ENCODE data around the gene CD247.
"Not testable (repeated sequence)": the region's sequence is repeated elsewhere in the genome, so short reads cannot be mapped to it uniquely, and the experiment has no call there.

CD247 gene

DNA sequence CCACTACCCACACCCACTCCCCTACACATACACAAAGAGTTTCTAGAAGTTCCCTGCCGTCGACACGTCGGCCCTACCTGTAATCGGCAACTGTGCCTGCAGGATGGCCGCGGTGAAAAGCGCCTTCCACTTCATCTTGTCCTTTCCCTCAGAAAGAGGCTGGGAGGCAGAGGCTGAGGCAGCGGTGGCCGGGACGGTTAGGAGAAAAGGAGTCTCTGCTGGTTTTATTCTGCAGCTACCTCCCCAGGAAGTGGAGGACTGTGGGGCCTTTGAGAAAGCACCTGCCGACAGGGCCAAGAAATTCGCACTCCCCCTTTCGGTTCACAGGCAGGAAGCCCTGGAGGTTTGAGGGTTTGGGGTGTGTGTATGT lies at the start of gene CD247:
Gene CD247 (minus strand): TSS at position 199 of the 370 bp plus-strand sequence. CDS start 64 bp downstream, at position 135.
- peak; percentile 85 for DNase-seq

DNA sequence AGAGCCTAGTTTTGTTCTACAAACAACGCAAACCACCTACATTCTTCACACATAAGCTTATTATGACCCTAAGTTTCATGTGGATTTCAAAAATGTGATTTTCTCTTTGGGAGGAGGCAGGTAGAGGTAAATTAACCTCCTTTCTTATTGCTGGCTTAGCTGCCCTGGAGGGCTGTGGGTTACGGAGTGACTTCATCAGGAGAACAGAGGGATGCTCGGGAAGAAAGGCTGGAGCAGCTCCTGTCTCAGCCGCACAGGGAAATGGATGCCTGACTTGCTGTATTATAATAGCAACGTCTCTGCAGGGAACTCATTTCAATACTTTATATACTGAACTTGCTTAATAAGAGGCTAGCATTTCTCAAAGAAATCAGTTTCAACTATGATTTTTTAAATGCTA lies 49.3 kb upstream of the CD247 start:
- DNase-seq, result no peak

DNA sequence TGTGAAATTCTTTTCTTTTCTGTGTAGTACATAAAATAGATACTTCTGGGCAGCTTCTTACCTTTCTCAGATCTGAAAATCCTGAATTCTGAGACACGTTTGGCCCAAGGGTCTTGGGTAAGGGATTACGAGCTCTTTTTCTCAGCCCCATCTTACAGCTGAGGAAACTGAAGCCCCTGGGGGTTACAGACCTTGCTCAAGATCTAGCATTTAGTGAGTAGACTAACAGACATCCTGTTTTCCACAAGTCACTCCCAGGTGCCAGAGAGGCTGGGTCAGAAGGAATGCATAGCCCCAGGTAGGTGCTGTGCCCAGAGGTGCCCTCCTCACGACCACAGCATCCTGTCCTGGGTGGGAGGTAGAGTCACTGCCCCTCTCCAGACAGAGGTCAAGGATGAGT lies 48.4 kb upstream of the CD247 start:
- DNase-seq, result no peak

DNA sequence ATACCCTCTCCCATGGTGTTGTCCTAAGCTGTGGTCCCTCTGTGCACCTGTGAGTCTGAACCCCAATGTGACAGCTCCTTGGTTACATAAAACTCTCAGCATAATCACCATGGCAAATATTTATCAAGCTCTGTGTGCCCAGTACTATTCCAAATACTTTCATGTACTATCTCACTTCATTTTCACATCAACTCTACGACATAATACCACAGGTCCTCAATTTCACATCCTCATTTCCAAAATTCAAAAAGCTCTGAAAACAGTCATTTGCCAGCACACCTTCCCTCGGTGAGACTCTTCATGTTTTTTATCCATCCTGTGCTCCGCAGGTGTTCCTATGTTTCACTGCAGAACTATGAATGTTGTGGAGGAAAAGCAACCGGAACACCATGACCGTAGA lies 47.6 kb upstream of the CD247 start:
- DNase-seq, result no peak

DNA sequence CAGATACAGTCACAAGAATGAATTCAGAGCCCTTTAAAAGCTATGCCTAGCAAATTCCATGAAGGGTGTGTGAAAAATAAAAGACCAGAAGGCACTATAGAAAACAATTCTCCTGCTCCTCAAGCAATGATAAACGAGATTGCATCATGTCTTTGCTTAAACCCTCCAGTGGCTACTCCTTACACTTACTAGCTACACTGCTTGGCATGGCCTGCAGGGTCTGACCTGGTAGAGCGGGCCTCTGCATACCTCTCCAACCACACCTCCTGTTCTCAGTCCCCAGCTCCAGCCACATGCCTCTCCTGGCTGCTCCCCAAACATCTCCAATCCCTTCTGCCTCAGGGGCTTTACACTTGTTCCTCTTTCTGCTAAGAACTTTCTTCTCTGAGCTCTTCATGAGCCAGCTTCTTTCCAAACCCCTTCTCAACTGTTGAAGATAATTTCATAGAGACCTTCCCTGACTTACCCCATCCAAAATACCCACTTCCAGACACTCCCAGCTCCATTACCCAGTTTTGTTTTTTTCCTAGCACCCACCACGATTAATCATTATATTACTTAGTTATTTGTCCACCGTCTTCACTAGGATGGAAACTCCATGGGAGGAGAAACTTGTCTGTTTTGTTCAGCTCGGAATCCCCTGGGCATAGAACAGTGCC lies 46.4 kb upstream of the CD247 start:
- no peak for DNase-seq

DNA sequence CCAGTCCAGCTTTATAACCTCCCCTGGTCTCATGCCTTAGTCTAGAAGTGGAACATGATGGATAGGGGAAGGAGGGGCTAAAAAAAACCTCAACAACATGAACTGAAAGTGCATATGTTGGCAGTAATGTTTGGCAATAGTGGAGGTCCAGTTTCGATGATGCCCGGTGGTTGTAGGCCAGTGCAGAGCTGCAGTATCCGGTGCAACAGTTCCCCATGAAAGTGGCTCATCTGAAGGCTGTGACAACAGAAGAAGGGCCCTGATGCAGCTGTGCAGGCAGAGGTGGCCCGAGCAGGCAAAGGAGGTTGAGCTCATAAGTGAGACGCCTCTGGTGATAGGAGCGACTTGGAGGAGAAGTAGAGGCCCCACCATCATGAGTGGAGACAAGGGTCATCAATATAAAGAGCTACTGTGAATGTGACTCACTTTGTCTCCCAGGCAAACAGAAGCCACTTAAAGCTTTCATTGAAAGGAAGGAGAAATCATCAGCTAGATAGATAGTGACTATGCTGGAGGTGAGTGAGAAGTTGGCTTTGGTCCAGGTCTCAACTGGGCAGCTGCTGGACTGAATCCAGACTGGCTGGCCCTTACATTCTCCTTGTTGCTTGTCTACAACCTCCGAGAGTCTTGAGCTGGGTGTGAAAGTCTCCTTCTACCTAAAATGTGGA lies 45.4 kb upstream of the CD247 start:
- DNase-seq, result no peak

DNA sequence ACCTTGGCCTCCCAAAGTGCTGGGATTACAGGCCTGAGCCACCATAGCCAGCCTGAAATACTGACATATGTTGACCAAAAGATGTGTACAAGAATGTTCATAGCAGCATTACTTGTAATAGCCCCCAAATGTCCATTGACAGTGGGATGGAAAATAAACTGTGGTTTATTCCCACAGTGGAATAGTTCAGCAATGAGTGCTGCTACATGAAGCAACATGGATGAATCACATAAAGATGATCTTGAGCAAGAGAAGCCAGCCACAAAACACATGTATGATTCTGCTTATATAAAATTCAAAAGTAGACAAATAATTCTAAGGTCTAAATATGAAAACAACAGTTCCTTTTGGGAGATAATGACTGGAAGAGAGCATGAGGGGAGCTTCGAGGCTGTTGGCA lies 44.4 kb upstream of the CD247 start:
- DNase-seq, result no peak

DNA sequence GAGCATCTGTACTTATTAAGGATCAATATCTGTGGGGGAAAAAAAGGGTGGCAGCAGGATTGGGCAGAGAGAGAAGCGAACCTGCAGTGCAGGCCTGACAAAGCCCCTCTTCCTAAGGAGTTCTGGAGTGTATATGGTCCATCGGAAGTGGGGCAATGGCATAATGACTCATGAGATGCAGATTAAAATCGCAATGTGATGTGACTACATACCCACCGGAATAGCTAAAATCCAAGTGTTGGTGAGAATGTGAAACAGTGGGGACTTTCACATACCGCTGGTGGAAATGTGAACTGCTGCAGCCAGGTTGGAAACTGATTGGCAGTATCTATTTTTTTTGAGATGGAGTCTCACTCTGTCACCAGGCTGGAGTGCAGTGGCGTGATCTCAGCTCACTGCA lies 43.4 kb upstream of the CD247 start:
- DNase-seq, result no peak

DNA sequence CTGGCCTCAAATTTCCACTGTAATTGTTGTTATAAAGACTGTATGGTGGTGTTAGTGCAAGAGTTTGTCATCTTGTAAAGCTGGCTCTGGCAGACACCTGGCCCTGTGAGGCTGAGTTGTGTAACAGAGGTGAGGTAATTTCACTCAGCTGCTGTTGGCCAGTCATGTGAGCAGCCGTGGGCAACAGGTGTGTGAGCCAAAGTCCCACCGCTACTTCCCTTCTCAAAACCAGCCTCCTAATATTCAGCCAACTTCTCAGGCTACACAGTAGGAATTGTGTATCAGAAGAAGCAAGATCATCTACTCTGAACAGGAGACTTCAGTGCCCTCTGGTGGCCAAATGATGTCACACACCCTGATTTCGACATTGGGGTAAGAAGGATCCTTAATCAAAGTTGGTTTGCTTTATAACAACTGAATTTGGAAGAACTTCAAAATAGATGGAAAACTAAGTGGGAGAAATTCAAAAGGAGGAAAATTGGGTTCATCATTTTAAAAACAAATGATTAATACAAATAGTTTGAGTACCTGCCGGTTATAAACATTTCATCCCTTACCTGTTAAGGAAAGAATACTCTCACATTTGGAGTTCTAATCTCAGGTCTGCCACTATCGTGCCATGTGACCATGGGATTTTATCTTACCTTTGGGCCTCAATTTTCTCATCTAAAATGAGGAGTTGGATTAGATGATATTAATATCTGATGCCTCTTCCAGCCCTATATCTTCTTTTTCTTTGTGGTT lies 37.8 kb upstream of the CD247 start:
- DNase-seq, result peak; percentile 78

DNA sequence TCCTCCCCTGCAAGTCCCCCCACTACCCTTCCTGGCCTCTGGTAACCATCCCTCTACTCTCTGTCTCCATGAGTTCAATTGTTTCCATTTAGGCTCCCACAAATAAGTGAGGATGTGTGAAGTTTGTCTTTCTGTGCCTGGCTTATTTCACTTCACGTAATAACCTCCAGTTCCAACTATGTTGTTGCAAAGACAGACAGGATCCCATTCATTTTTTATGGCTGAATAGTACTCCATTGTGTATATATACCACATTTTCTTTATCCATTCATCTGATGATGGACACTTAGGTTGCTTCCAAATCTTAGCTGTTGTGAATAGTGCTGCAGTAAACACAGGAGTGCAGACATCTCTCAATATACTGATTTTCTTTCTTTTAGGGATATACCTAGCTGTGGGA lies 36.7 kb upstream of the CD247 start:
- not testable (repeated sequence) for DNase-seq

DNA sequence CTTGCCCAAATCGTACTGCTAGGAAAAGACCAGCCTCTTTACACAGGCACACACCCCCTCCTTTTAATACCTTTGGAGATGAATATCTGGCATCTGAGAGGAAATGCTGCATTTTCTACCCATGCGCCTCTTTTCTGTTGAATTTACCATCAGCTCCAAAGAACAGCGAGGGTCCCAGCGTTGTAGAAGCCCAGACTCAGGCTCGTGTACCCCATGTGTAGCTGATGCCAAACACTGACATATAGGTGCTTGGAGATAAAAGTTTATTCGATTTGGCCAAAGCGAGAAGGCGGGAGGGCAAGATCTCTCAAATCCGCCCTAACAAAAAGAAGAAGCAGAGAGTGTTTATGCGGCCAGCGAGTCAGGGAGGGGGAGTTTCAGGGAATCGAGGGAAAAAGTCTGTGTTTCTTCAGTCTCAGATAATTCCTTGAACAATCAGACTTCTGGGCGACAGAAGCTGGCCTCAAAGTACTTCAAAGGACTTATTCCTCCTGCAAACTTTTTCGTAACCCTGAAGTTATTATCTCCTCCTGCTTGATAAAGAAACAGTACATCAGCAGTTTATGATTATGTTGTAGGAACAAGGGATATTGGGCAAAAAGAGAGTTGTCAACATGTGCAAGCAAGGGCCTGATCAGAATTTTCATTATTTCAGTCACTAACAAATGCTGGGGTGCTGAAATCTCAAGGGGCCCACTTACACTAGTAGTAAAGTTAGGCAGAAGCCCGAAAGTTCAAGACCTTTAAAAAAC lies 35.9 kb upstream of the CD247 start:
- no peak for DNase-seq

DNA sequence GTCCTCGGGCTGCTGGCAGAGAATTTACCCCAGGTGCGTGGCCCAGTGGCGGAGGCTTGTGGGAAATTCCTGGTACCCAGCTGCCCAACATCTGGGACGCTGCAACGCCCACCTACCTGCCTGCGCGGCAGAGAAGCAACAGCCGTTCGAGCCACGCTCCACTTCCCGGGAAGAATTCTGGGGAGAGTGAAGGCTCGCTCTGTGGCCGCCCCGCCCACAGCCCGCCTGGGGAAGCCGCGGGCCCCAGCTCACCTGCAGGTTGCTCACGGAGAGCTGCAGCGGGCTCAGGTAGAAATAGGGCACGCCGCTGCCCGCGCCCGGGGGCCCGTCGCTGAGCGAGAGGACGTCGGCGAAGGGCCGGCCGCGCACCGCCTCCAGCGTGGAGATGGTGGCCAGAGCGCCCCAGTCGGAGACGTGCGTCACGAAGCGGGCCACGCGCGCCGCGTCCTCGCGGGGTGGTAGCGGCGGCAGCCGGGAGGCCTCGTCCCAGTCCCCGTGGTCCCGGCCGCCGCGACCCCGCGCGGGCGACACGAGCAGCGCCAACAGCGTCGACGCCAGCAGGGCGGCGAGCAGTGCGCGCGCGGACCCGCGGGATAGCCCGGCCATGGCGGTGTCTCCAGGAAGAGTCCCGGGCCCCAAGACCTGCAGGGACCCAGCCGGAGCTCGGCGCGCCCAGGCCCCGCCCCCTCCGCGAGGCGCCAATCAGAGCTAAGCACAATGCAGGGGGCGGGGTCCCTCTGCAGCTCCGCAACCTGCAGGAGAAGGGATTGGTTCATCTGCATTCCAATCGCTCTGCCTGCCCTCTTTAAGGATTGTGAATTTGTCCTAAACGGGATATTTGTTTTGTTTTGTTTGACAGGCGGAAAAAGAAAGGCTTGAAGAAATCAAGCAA lies 35.1 kb upstream of the CD247 start, which contains the start of gene CREG1:
Gene CREG1 (minus strand): TSS at position 627 of the 892 bp plus-strand sequence.
- DNase-seq, result peak; percentile 92

DNA sequence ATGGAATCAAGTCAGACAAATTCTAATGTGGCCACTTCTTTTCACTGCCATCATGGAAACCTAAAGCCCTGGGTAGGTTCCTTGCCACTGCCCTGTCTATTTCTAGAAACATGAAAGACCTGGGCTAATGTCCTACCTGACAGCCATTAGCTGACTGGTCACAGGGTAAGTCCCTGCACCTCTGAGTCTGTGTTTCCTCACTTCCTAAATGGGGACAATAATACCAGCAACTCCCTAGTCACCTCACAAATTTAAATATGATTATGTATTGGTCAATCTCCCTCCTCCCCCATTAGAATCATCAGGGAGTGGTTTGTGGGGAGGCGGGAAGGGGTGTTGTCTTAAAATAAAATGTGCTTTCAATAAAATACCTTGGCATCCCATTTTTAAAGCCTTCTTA lies 33.0 kb upstream of the CD247 start:
- no peak for DNase-seq

DNA sequence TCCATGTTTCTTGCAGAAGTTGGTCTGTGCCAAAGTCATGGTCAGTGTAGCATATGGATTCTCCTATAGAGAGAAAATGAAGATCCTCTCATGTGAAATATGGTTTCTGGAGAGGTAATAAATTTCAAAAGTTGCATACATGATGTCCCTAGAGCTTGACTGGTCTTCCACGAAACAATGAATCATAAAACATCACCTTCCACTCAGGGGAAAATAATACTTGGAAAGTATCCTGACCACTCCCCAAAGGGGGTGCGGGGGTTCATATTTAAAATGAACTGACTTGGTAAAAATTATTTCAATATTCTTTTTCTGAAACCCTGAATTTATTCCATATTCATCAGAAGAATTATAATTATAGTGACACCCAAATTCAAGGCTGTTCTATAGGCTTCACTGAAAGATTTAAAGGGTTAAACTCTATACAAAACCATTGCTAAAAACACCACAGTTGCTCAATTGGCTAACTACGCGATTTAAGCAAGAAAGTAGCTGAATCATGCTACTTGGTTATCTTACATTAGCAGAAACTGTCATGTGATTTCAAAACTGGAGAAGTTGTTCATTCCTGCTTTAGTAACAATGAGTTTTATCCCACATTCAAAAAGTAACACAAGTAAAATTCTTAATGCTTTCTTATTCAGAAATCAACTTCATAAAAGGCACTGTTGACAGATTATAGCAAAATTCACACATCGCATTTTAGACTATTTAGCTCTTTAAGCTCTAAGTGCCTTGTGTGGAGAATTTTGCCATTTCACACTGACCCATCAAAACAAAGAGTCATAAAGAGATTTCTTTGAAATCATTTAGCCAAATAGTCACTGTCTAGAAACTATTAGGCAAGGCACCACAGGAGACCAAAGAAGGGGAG lies 30.0 kb upstream of the CD247 start:
- no peak for DNase-seq

DNA sequence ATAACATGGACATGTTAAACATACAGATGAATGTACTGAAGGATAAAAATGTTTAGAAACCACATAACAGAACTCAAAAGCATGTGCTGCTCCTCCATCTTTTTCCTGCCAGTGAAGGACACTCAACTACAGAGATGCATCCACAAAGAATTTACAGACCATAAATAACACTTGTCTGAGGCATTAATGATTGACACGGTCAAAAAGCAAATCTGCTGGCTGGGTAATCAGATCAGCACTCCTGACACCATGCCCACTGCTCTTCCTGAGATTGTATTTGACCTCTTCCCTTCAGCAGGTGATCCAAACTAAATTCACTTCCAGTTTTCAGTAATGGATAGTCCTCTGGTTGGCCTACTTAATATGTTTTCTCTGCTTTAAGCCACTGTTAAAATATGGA lies 28.6 kb upstream of the CD247 start:
- no peak for DNase-seq

DNA sequence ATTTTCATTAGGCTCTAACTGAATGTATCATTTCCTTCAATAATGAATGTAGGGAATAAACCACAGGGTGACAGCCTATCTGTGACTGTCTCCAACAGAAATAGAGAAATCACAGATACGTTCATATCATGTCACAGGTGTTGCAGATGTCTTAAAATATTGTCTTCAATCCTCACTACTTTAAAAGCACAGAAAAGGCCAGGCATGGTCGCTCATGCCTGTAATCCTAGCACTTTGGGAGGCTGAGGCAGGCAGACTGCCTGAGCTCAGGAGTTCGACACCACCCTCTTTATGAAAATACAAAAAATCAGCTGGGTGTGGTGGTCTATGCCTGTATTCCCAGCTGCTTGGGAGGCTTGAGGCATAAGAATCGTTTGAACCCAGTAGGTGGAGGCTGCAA lies 27.0 kb upstream of the CD247 start:
- DNase-seq, result no peak

DNA sequence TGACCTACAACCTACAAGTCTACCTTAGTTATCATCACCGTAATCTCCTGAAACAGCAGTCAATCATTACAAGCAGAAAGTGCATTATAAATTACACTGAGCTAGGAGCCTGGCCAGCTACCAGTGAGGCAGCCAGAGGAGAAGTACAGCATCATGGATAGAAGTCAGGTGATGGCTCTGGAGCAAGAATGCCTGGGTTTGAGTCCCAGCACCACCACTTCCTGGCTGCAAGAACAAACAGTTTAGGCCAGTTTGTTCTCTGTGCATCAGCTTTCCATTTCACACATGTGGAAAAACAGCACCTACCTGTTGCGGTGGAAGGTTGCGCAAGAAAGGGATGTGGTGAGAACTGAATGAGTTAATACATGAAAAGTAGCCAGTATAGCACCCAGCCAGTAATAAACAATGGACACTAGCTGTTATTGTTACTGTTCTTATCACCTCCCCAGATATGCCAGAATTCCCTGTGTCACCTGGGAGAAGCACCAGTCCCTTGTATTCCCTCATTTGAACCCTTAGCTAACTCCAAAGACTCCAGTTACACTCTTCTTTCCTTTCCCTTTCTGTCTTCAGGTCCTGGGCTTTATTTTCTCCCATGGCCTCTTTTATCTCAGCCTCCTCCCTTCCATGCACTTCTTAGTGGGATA lies 26.2 kb upstream of the CD247 start:
- DNase-seq, result peak; percentile 81

DNA sequence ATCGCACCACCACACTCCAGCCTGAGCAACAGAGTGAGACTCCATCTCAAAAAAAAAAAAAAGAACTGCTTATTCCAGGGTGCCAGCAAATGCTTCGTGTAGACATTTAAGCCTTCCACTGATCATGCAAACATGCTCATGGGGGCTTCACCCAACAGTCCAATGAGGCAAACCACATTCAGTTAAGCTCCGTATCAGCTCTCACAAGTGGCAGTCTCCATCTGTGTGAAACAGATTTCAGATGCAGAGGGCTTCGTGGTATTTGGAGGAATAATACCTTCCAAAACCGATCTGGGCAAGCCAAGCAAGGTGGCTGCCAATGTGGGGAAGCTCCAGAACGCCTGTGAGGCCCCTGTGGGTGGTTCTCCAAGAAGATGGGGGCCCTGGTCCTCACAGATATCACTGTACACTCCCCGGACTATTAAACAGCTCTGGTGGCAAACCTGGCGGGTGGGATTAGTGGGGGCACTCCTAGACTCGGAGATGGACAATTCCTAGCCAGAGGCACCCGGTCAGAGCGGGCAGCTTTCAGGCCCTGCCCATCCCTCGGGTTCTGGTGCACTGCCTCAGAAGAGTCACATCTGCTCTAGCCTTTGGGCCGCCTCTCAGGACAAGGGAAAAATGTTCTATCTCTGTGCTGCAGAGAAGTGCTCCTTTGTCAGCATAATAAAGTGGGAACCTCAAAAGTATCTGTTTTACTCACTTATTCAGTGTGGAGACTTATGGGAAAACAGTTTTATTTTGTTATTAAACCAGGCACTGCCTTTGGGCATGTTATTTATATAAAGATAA lies 25.1 kb upstream of the CD247 start:
- DNase-seq, result no peak

DNA sequence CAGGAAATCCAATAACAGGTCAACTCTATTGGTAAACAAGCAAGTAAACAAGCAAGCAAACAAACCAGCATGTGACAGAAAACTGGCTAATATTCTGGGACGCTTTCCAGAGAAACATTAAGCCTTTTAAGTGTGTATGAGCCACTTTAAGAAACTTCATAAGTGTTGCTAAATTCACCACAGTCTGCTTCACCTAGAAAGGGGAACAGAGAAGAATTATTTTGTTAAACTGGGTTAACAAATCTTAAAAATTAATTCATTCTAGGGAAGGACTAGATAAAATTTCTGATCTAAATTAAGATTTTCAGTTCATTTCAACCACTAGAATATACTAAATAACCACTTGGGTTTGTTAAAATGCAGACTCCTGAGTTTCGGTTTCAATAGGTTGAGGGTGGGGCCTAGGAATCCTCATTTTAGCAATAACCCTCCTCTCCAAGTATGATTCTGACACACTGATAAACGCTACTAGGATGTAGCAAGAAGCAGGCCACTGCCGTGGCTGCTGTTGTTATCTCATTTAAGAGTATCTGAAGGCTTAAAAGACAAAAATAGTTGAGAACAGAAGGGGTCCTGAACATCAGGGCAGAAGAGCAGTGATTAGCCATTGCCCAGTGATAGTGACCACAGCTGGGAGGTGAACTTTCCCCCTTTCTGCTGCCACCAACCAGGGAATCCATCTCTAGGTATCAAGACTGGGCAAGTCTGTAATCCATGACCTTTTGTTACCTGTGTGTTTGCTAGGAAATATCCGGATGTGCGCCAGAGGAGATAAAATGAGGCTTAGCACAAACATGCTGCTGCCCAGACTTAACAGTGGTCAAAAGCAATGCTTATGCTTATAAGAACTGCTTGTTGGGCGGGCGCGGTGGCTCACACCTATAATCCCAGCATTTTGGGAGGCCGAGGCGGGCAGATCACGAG lies 24.0 kb upstream of the CD247 start:
- DNase-seq, result peak; percentile 83
